IPS-11a (cell line): ENCODE data around the gene FABP7.

Source experiments
- H3K4me3 ChIP-seq: one replicate; pipeline ENCODE4 v1.5.1; 2013; ENCODE audit warnings: low read depth, low read length, control low read depth

Gene FABP7

DNA sequence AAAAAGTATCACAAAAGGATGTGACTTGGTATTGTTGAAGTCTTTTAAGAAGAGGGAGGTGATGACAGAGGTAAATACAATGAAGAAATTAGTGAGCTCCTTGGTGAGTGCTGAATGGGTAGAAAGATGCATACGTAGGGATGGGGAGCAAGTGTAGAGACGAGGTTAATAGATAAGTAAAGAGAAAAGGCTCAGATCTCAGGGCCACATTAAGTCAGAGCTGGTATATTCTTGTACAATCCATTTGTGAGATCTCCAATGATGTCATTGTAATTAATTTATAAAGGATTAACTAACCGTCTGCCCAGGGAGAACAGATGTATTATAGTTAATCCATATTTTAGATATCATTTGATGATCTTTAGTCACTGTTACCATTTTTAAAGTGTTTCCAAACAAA lies 52.9 kb downstream of the FABP7 start:
- no peak overlapping the region for H3K4me3 ChIP-seq

DNA sequence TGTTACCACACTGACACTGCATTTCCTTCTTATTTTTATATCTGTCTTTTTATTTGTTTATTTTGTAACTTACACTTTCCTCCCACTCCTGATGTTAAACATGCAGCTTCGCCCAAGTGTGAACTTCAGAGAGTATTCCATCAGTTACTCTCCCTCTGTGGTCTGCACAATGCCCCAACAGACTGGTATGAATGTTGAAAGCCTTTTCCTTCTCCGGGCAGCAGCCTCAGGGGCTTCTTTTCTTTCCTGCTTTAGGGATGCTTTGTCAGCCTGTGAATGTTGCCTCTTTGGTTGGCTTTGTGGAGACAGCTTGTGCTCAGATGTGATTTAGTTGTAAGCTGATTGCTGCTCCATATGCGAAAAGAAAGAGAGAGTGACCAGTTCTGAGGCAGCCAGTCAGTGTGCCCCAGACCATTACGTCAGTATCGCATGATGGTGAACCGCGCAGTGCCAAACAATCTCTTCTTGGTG lies 53.5 kb downstream of the FABP7 start:
- H3K4me3 ChIP-seq: no peak overlapping the region
